HG02970 (cell line): Measurements from ENCODE around the gene LPA.
"Not testable (repeated sequence)": the region's sequence is repeated elsewhere in the genome, so short reads cannot be mapped to it uniquely, and the experiment has no call there.

Source experiments
- ATAC-seq: cut with Tn5 transposase; IDR thresholded peaks from one replicate; pipeline ENCODE4 v1.9.1; 2021; ENCODE audit warnings: mild to moderate bottlenecking, moderate library complexity, moderate number of reproducible peaks; ENCODE audit not compliant: unreplicated experiment, low FRiP score

Gene LPA

GRCh38 chr6:160667639-160668481 lies 3.8 kb upstream of the LPA start:
- ATAC-seq = no peak

GRCh38 chr6:160662842-160663241 lies 1.2 kb downstream of the LPA start:
- no peak for ATAC-seq

- no peak for ATAC-seq
Observed at GRCh38 chr6:160662429-160662828, 1.6 kb downstream of the LPA start.

GRCh38 chr6:160661216-160661615 lies 2.9 kb downstream of the LPA start:
- no peak for ATAC-seq

- no peak for ATAC-seq
Observed at GRCh38 chr6:160659562-160659961, 4.5 kb downstream of the LPA start.

GRCh38 chr6:160634706-160635105 lies 29.4 kb downstream of the LPA start:
- no peak for ATAC-seq

GRCh38 chr6:160595838-160596832 lies 67.9 kb downstream of the LPA start:
- no peak for ATAC-seq

GRCh38 chr6:160595297-160595696 lies 68.8 kb downstream of the LPA start:
- not testable (repeated sequence) for ATAC-seq

GRCh38 chr6:160586374-160586773 lies 77.7 kb downstream of the LPA start:
- ATAC-seq = no peak

- ATAC-seq = no peak
Observed at GRCh38 chr6:160583794-160584193, 80.3 kb downstream of the LPA start.

- no peak for ATAC-seq
Observed at GRCh38 chr6:160581406-160581805, 82.7 kb downstream of the LPA start.

GRCh38 chr6:160578515-160578914 lies 85.6 kb downstream of the LPA start:
- ATAC-seq = not testable (repeated sequence)

- no peak for ATAC-seq
Observed at GRCh38 chr6:160573943-160574342, 90.1 kb downstream of the LPA start.

GRCh38 chr6:160571201-160571600 lies 92.9 kb downstream of the LPA start:
- ATAC-seq = not testable (repeated sequence)

- no peak for ATAC-seq
Observed at GRCh38 chr6:160544802-160545201, 119.3 kb downstream of the LPA start.

GRCh38 chr6:160535270-160535669 lies 128.8 kb downstream of the LPA start:
- no peak for ATAC-seq

- peak; percentile 77 for ATAC-seq
Observed at GRCh38 chr6:160534050-160534696, 129.9 kb downstream of the LPA start.

- ATAC-seq = no peak
Observed at GRCh38 chr6:160532315-160532714, 131.8 kb downstream of the LPA start.

- ATAC-seq = no peak
Observed at GRCh38 chr6:160531826-160532225, 132.2 kb downstream of the LPA start.

GRCh38 chr6:160529524-160529923 lies 134.6 kb downstream of the LPA start:
- not testable (repeated sequence) for ATAC-seq

GRCh38 chr6:160523223-160523622 lies 140.9 kb downstream of the LPA start:
- no peak for ATAC-seq
